IMR-90 (cell line): ENCODE data around the gene TREML2. TPM values are rescaled to one million over a fixed set of nuclear protein-coding genes. Genes with fewer than 3 reads are reported as not detected.

ENCODE experiments used
- ATAC-seq: fragments of 200-7000 bp; cut with Tn5 transposase; 2 replicates; pipeline ENCODE4 v1.9.1; 2020; ENCODE audit warnings: low read depth, mild to moderate bottlenecking, moderate library complexity
- BruUV-seq: library from RNA; stranded (reverse); fragments of 400-500 nt; replicated peaks from 2 replicates; lab custom pipeline; 2021; lab: Mats Ljungman, UMichigan
- CTCF ChIA-PET: fragments of 300-600 bp; formaldehyde crosslinking; extraction: SDS; loops from one replicate; lab custom pipeline; 2021; ENCODE audit warnings: antibody characterized with exemption; lab: Yijun Ruan, JAX
- POLR2A ChIA-PET: fragments of 300-600 bp; sonication (Branson Sonifier 250); formaldehyde crosslinking; loops from one replicate; lab custom pipeline; 2022; ENCODE audit warnings: antibody characterized with exemption; ENCODE audit not compliant: unreplicated experiment; lab: Charles Lee
- DNase-seq: peaks from one replicate; pipeline ENCODE4 v3.0.0; 2013
- H2AFZ ChIP-seq: replicated peaks from 2 replicates; pipeline ENCODE3; 2013; ENCODE audit warnings: low read length, mild to moderate bottlenecking; ENCODE audit not compliant: poor library complexity
- H2AK5ac ChIP-seq: 2 replicates; pipeline ENCODE4 v1.6.1; 2013; ENCODE audit warnings: low read depth, low read length, inconsistent platforms
- H2AK9ac ChIP-seq: replicated peaks from 2 replicates; pipeline ENCODE3; 2013; ENCODE audit warnings: mild to moderate bottlenecking, low read depth, low read length, moderate library complexity; ENCODE audit not compliant: poor library complexity
- H2BK120ac ChIP-seq: 2 replicates; pipeline ENCODE4 v1.6.1; 2013; ENCODE audit warnings: low read depth, low read length, inconsistent platforms
- H2BK15ac ChIP-seq: 3 replicates; pipeline ENCODE4 v1.6.1; 2013; ENCODE audit warnings: low read depth, low read length, inconsistent platforms
- H2BK20ac ChIP-seq: 2 replicates; pipeline ENCODE4 v1.6.1; 2013; ENCODE audit warnings: low read depth, mild to moderate bottlenecking, inconsistent platforms, low read length, moderate library complexity
- H2BK5ac ChIP-seq: 2 replicates; pipeline ENCODE4 v1.6.1; 2013; ENCODE audit warnings: mild to moderate bottlenecking, low read depth, low read length, inconsistent platforms; ENCODE audit not compliant: poor library complexity, severe bottlenecking
- H3K14ac ChIP-seq: replicated peaks from 2 replicates; pipeline ENCODE4 v1.6.1; 2013; ENCODE audit warnings: low read depth, low read length, inconsistent platforms
- H3K18ac ChIP-seq: 2 replicates; pipeline ENCODE4 v1.6.1; 2013; ENCODE audit warnings: low read depth, low read length, control low read depth
- H3K23ac ChIP-seq: 2 replicates; pipeline ENCODE4 v1.6.1; 2013; ENCODE audit warnings: low read depth, low read length, inconsistent platforms
- H3K27ac ChIP-seq: 2 replicates; pipeline ENCODE4 v1.5.1; 2013; ENCODE audit warnings: mild to moderate bottlenecking, control low read depth, low read length; ENCODE audit not compliant: insufficient read depth
- H3K27me3 ChIP-seq: 2 replicates; pipeline ENCODE4 v1.6.1; 2013; ENCODE audit warnings: low read length; ENCODE audit not compliant: control insufficient read depth, insufficient read depth
- H3K36me3 ChIP-seq: 2 replicates; pipeline ENCODE4 v1.6.1; 2013; ENCODE audit warnings: low read length, mixed read lengths; ENCODE audit not compliant: control insufficient read depth, insufficient read depth
- H3K4ac ChIP-seq: 2 replicates; pipeline ENCODE4 v1.6.1; 2013; ENCODE audit warnings: low read depth, low read length, inconsistent platforms
- H3K4me1 ChIP-seq: 2 replicates; pipeline ENCODE4 v1.6.1; 2013; ENCODE audit warnings: low read length, mixed read lengths; ENCODE audit not compliant: control insufficient read depth, insufficient read depth
- H3K4me2 ChIP-seq: 2 replicates; pipeline ENCODE4 v1.6.1; 2013; ENCODE audit warnings: low read depth, mild to moderate bottlenecking, control low read depth, low read length, moderate library complexity
- H3K4me3 ChIP-seq: 2 replicates; pipeline ENCODE4 v1.5.1; 2013; ENCODE audit warnings: low read depth, mild to moderate bottlenecking, control low read depth, low read length, moderate library complexity; ENCODE audit not compliant: insufficient read depth
- H3K56ac ChIP-seq: 2 replicates; pipeline ENCODE4 v1.6.1; 2013; ENCODE audit warnings: low read length, inconsistent platforms; ENCODE audit not compliant: insufficient read depth; ENCODE audit errors: extremely low read depth
- H3K79me1 ChIP-seq, 2 experiments: 2 replicates each; pipeline ENCODE4 v1.6.1; 2013; ENCODE audit warnings: low read length in 2 of 2, inconsistent platforms in 1 of 2, low read depth in 1 of 2
- H3K9ac ChIP-seq: 2 replicates; pipeline ENCODE4 v1.6.1; 2013; ENCODE audit warnings: low read depth, low read length, control low read depth
- H3K9me1 ChIP-seq: 2 replicates; pipeline ENCODE4 v1.6.1; 2013; ENCODE audit warnings: low read length, inconsistent platforms; ENCODE audit not compliant: insufficient read depth
- H3K9me3 ChIP-seq: 2 replicates; pipeline ENCODE4 v1.6.1; 2013; ENCODE audit warnings: low read length; ENCODE audit not compliant: control insufficient read depth, insufficient read depth
- H4K20me1 ChIP-seq: 2 replicates; pipeline ENCODE4 v1.6.1; 2013; ENCODE audit warnings: low read length, inconsistent platforms; ENCODE audit not compliant: insufficient read depth
- H4K5ac ChIP-seq: 2 replicates; pipeline ENCODE4 v1.6.1; 2013; ENCODE audit warnings: mild to moderate bottlenecking, low read depth, low read length, control low read depth
- H4K8ac ChIP-seq, 2 experiments: 2 replicates each; pipeline ENCODE4 v1.6.1; 2013; ENCODE audit warnings: low read depth in 2 of 2, low read length in 2 of 2, control low read depth in 1 of 2, inconsistent platforms in 1 of 2
- H4K91ac ChIP-seq: 2 replicates; pipeline ENCODE4 v1.6.1; 2013; ENCODE audit warnings: low read depth, low read length, inconsistent platforms; ENCODE audit not compliant: insufficient read depth
- BHLHE40 ChIP-seq: fragments of 150-350 bp; IDR thresholded peaks from 2 replicates; pipeline ENCODE4 v1.6.1; 2016; ENCODE audit warnings: mild to moderate bottlenecking, low read depth, low read length
- CEBPB ChIP-seq: IDR thresholded peaks from 2 replicates; pipeline ENCODE4 v1.6.1; 2012; ENCODE audit warnings: low read depth, low read length, improper control_type of control experiment
- CHD1 ChIP-seq: IDR thresholded peaks from 2 replicates; pipeline ENCODE4 v1.6.1; 2012; ENCODE audit warnings: low read depth, low read length, improper control_type of control experiment
- FOS ChIP-seq: fragments of 150-350 bp; IDR thresholded peaks from 2 replicates; pipeline ENCODE4 v1.6.1; 2016; ENCODE audit warnings: low read depth, low read length
- MAFK ChIP-seq: IDR thresholded peaks from 2 replicates; pipeline ENCODE4 v1.6.1; 2012; ENCODE audit warnings: low read depth, low read length, improper control_type of control experiment
- MAZ ChIP-seq: IDR thresholded peaks from 2 replicates; pipeline ENCODE4 v1.6.1; 2012; ENCODE audit warnings: low read depth, mild to moderate bottlenecking, low read length, improper control_type of control experiment, moderate library complexity, borderline replicate concordance
- MXI1 ChIP-seq: IDR thresholded peaks from 2 replicates; pipeline ENCODE4 v1.6.1; 2012; ENCODE audit warnings: low read depth, mild to moderate bottlenecking, low read length, moderate library complexity, borderline replicate concordance
- NFE2L2 ChIP-seq: fragments of 150-350 bp; IDR thresholded peaks from 2 replicates; pipeline ENCODE4 v1.6.1; 2016; ENCODE audit warnings: low read depth, mild to moderate bottlenecking, low read length
- POLR2A ChIP-seq: IDR thresholded peaks from 2 replicates; pipeline ENCODE4 v1.6.1; 2012; ENCODE audit warnings: mild to moderate bottlenecking, low read depth, low read length
- RAD21 ChIP-seq: IDR thresholded peaks from 2 replicates; pipeline ENCODE4 v1.6.1; 2012; ENCODE audit warnings: low read length, improper control_type of control experiment
- RCOR1 ChIP-seq: IDR thresholded peaks from 2 replicates; pipeline ENCODE4 v1.6.1; 2012; ENCODE audit warnings: mild to moderate bottlenecking, low read length, improper control_type of control experiment; ENCODE audit not compliant: insufficient replicate concordance
- RFX5 ChIP-seq: IDR thresholded peaks from 2 replicates; pipeline ENCODE4 v1.8.0; 2012; ENCODE audit warnings: low read depth, mild to moderate bottlenecking, low read length, moderate library complexity
- SMC3 ChIP-seq: fragments of 150-350 bp; IDR thresholded peaks from 2 replicates; pipeline ENCODE4 v1.6.1; 2016; ENCODE audit warnings: low read depth, mild to moderate bottlenecking, antibody characterized with exemption, low read length, moderate library complexity
- WGBS, 2 experiments: methylation state at CpG; one replicate each; pipeline versions ENCODE4 v1.1.5 to v1.1.7; 2013; ENCODE audit warnings: missing lambda C conversion rate in 2 of 2; ENCODE audit not compliant: insufficient read length in 1 of 2; ENCODE audit errors: extremely low coverage in 2 of 2; 5-methylcytosine and 5-hydroxymethylcytosine counted together
- dilution Hi-C: fragments of 300-500 bp; cut with HindIII; formaldehyde crosslinking; loops from one replicate; pipeline ENCODE4 v1.14.3; 2018; ENCODE audit warnings: low sequenced_read_pairs; ENCODE audit not compliant: unreplicated experiment
- in situ Hi-C: fragments of 300-500 bp; cut with MboI; formaldehyde crosslinking; loops from 3 replicates; pipeline ENCODE4 v1.14.3; 2019; ENCODE audit warnings: low sequenced_read_pairs, inconsistent platforms, mixed read lengths
- intact Hi-C: fragments of 100-400 bp; cut with micrococcal nuclease; formaldehyde crosslinking; loops from 2 replicates; pipeline ENCODE4 v1.10.0; 2022
- polyA plus RNA-seq, 3 experiments: library from polyadenylated mRNA; depleted of rRNA; stranded (reverse); fragments of >200 nt; gene quantifications; 2 replicates each; pipeline ENCODE4 v1.2.3, GENCODE V29; 2012; ENCODE audit warnings: low replicate concordance in 1 of 3
- total RNA-seq: library from RNA; depleted of rRNA; stranded (reverse); fragments of >200 nt; gene quantifications from 2 replicates; pipeline ENCODE4 v1.2.3, GENCODE V29; 2012
- TF ChIP-seq, protein P1 (sequence below): conservative IDR thresholded peaks from 2 replicates; pipeline ENCODE4 v1.5.1; 2012; ENCODE audit warnings: mild to moderate bottlenecking, low read depth, low read length, improper control_type of control experiment
- TF ChIP-seq, protein P2 (sequence below): fragments of 150-350 bp; IDR thresholded peaks from 2 replicates; pipeline ENCODE4 v1.6.1; 2017; ENCODE audit warnings: mild to moderate bottlenecking, antibody characterized with exemption, low read length, low read depth
- TF ChIP-seq, protein P3 (sequence below): fragments of 150-350 bp; IDR thresholded peaks from 2 replicates; pipeline ENCODE4 v1.6.1; 2016; ENCODE audit warnings: low read depth, mild to moderate bottlenecking, low read length, moderate library complexity, borderline replicate concordance

The TREML2 gene
- total and polyA plus RNA-seq, 2 of the 4 experiments (the other 2 are of a cell fraction): not detected

DNA sequence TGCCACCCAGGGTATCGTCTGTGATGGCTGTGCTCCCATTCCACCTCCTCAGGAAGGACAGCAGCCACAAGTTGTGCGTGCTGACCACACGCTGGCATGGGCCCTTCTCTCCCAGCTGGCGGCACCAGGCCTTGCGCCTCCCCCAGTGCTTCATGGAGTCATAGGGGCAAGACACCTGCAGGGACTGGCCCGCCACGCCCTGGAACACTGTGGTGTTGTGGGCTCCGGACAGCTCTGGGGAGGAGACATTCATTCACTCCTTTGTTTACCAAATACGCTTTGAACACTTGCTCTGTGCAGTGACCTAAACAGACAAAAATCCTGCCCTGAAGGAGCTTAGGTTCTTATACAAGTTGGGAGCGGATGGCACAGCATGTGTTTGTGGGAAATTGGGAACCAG lies 39.6 kb downstream of the TREML2 start:
- Histone ChIP-seq H3K36me3 (no peaks in the 10 kb centered on the region), H4K5ac (no peak overlapping the region), H3K4ac (no peak overlapping the region), H3K27me3 (peaks cover 5% of the 10 kb centered on the region), H3K9me1 (no peaks in the 10 kb centered on the region), H2BK5ac (no peak overlapping the region), H2AFZ (no peak overlapping the region), H3K23ac (no peak overlapping the region), H3K27ac (no peak overlapping the region), H3K4me1 (peaks cover 6% of the 10 kb centered on the region; the same call in 1 of the 2 replicates), H3K79me1 (no peaks in the 10 kb centered on the region), H4K20me1 (no peaks in the 10 kb centered on the region), H3K9ac (no peak overlapping the region), H4K8ac (no peak overlapping the region), H2BK120ac (no peak overlapping the region), H2AK5ac (no peak overlapping the region), H4K91ac (no peak overlapping the region), H2AK9ac (no peak overlapping the region), H3K9me3 (no peaks in the 10 kb centered on the region), H3K4me3 (no peak overlapping the region), H3K56ac (no peak overlapping the region), H2BK15ac (no peak overlapping the region), H3K14ac (no peak overlapping the region), H2BK20ac (no peak overlapping the region), H3K18ac (no peak overlapping the region), H3K4me2 (no peak overlapping the region)
- intact Hi-C loops (no loop called here), dilution Hi-C loops (no loop called here), in situ Hi-C loops (no loop called here)
- 72% methylated on average over 3 of the region's 10 CpGs; no CpG with 5 or more reads in 1 of the 2 experiments for WGBS, 2 experiments
- no TSS peak for BruUV-seq
- DNase-seq (no peak), ATAC-seq (no peak)
- ChIA-PET CTCF (no interaction called here), POLR2A (no interaction called here)
- TF ChIP-seq, protein P1, sequence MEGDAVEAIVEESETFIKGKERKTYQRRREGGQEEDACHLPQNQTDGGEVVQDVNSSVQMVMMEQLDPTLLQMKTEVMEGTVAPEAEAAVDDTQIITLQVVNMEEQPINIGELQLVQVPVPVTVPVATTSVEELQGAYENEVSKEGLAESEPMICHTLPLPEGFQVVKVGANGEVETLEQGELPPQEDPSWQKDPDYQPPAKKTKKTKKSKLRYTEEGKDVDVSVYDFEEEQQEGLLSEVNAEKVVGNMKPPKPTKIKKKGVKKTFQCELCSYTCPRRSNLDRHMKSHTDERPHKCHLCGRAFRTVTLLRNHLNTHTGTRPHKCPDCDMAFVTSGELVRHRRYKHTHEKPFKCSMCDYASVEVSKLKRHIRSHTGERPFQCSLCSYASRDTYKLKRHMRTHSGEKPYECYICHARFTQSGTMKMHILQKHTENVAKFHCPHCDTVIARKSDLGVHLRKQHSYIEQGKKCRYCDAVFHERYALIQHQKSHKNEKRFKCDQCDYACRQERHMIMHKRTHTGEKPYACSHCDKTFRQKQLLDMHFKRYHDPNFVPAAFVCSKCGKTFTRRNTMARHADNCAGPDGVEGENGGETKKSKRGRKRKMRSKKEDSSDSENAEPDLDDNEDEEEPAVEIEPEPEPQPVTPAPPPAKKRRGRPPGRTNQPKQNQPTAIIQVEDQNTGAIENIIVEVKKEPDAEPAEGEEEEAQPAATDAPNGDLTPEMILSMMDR: no peak
- TF ChIP-seq RCOR1: no peak
- no peak for TF ChIP-seq FOS
- no peak for TF ChIP-seq CHD1
- TF ChIP-seq, protein P2, sequence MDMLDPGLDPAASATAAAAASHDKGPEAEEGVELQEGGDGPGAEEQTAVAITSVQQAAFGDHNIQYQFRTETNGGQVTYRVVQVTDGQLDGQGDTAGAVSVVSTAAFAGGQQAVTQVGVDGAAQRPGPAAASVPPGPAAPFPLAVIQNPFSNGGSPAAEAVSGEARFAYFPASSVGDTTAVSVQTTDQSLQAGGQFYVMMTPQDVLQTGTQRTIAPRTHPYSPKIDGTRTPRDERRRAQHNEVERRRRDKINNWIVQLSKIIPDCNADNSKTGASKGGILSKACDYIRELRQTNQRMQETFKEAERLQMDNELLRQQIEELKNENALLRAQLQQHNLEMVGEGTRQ: no peak
- TF ChIP-seq MAFK: no peak
- TF ChIP-seq, protein P3, sequence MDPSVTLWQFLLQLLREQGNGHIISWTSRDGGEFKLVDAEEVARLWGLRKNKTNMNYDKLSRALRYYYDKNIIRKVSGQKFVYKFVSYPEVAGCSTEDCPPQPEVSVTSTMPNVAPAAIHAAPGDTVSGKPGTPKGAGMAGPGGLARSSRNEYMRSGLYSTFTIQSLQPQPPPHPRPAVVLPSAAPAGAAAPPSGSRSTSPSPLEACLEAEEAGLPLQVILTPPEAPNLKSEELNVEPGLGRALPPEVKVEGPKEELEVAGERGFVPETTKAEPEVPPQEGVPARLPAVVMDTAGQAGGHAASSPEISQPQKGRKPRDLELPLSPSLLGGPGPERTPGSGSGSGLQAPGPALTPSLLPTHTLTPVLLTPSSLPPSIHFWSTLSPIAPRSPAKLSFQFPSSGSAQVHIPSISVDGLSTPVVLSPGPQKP: no peak
- TF ChIP-seq SMC3: no peak
- no peak for TF ChIP-seq MXI1
- TF ChIP-seq RFX5: no peak
- TF ChIP-seq POLR2A: no peak
- TF ChIP-seq CEBPB: no peak
- no peak for TF ChIP-seq MAZ
- TF ChIP-seq NFE2L2: no peak
- no peak for TF ChIP-seq BHLHE40
- no peak for TF ChIP-seq RAD21
